HG03280 (cell line): Measurements from ENCODE around the gene FBXW5.

ENCODE experiments used
- ATAC-seq: cut with Tn5 transposase; IDR thresholded peaks from one replicate; pipeline ENCODE4 v1.9.1; 2021; ENCODE audit warnings: mild to moderate bottlenecking, moderate library complexity; ENCODE audit not compliant: unreplicated experiment

Gene FBXW5

GRCh38 chr9:136962163-136962562 lies 17.6 kb upstream of the FBXW5 start:
- ATAC-seq, result no peak

- no peak for ATAC-seq
These were observed 16.9 kb upstream of the FBXW5 start for GRCh38 chr9:136961279-136962065.

DNA sequence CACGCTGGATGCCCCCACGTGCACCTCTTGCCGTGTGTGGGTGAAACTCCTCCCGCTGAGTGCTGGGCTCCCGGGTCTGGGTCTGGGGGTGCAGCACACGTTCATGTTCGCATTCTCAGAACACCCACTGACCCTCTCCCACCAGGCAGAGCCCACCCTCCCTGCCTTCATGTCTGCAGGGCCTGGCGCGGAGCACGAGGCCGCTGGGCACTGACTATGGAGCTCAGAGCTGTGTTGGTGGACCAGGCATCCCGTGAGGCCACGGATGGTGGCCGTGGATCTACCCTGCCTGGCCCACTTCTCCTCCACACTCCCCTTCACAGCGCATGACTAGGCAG lies 16.4 kb upstream of the FBXW5 start:
- no peak for ATAC-seq

DNA sequence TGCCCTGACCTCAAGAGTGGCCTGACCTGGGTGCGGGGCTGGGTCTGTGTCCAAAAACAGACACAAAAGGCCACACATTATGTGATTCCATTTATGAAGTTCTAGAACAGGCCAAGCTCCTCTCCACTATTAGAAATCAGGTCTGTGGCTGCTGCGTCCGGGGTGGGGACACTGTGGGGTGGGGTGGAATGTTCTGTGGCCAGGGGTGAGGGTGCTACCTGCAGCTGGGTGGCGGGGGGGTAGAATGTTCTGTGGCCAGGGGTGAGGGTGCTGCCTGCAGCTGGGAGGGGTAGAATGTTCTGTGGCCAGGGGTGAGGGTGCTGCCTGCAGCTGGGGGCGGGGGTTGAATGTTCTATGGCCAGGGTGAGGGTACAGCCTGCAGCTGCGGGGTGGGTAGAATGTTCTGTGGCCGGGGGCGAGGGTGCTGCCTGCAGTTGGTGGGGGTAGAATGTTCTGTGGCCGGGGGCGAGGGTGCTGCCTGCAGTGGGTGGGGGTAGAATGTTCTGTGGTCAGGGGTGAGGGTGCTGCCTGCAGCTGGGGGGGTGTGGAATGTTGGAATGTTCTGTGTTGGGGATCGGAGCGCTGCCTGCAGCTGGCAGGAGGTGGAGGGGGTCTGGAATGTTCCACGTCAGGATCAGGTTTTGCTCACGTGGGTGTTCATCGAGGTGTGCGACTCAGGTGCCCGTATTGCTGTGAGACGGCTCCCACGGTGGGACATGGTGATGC lies 15.8 kb upstream of the FBXW5 start:
- no peak for ATAC-seq

DNA sequence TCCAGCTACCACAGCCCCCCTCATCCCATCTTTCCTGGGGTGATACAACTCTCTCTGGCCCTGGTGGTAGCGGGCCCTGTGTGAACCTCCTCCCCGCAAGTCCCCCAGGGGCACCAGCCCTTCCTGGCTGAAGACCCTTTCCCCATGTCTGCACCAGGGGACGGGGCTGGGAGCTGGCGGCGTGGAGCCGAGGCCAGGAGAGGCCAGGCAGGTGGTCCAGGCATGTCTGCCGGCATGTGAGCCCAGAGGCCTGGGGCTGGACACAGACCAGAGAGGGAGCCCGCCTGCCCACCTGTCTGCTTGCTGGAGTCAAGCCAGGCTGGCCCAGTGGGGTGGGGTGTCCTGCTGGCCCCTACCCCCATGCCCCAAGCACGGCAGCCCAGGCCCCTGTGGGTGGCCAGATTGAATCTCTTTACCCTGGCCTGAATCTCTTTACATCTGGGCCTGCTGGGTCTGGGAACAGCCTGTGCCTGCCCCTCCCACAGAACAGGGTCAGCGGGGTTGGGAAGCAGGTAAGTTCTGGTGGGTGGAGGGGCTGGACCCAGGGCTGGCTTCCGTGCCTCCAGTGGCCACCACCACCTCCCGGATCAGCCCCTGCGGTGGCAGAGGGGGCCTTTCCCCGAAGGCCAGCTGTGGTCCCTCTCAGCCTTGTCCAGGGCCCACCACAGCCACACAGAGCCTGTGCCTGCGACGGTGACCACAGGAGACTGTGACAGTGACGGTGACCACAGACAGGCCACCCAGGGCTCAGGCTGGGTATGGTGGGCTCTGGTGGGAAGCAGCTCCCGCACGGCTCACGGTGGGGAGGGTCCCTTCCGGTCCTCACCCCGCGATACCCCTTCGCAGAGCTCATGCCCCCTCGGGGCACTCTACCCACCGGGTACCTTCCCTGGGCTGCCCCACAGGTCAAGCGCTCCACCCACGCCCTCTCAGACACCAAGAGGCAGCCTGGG lies 14.6 kb upstream of the FBXW5 start:
- ATAC-seq, result no peak

- no peak for ATAC-seq
These were observed 13.9 kb upstream of the FBXW5 start for GRCh38 chr9:136958473-136958872.

GRCh38 chr9:136957901-136958300 lies 13.4 kb upstream of the FBXW5 start:
- no peak for ATAC-seq

GRCh38 chr9:136957461-136957860 lies 12.9 kb upstream of the FBXW5 start:
- no peak for ATAC-seq

DNA sequence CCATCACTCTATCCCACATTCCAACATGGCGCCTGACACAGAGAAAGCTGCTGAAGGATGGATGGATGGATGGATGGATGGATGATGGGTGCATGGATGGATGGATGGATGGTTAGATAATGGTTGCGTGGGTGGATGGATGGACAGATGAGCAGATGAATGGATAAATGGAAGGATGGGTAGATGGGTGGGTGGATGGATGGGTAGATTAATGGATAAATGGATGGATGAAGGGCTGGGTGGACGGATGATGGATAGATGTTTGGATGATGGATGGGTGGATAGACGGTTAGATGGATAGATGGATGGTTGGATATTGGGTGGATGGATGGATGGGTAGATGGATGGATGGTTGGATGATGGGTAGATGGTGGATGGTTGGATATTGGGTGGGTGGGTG lies 12.1 kb upstream of the FBXW5 start:
- ATAC-seq, result no peak

GRCh38 chr9:136955943-136956335 lies 11.4 kb upstream of the FBXW5 start:
- ATAC-seq, result no peak

DNA sequence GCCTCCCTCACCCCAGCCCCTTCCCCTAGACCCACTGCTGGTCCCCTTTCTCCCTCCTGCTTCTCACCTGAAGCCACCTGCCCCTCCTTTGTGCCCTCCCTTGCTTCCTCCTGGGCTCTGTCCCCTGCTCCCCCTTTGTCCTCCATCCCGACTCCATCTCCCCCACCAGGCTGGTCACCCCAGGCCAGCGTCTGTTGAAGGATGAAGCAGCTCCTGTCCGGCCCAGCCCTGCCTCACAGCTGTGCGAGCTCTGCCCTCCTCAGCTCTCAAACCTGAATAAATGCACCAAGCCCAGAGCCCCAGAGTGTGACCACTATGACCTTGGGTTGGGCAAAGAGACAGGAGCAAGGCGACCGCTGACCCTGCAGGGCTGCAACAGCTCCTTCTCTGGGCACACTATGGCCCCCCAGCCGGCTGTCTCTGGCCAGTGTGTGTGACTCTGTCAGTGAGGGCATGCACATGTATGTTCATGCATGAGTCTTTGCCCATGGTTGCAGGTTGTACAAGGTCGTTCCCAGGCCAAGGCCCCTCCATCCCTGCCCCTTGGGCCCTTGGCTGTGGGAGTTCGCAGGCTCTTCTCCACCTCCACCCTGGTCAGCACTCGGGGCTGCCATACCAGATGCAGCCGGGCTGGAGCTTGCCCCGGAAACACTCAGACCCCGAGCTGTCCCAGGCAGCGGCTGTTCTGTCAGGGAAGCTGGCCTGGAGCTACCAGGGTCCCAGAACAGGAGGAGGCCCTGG lies 10.8 kb upstream of the FBXW5 start:
- no peak for ATAC-seq

GRCh38 chr9:136954270-136955083 lies 9.9 kb upstream of the FBXW5 start:
- no peak for ATAC-seq

- no peak for ATAC-seq
These were observed 9.3 kb upstream of the FBXW5 start for GRCh38 chr9:136953771-136954269.

- no peak for ATAC-seq
These were observed 8.6 kb upstream of the FBXW5 start for GRCh38 chr9:136952876-136953770.

DNA sequence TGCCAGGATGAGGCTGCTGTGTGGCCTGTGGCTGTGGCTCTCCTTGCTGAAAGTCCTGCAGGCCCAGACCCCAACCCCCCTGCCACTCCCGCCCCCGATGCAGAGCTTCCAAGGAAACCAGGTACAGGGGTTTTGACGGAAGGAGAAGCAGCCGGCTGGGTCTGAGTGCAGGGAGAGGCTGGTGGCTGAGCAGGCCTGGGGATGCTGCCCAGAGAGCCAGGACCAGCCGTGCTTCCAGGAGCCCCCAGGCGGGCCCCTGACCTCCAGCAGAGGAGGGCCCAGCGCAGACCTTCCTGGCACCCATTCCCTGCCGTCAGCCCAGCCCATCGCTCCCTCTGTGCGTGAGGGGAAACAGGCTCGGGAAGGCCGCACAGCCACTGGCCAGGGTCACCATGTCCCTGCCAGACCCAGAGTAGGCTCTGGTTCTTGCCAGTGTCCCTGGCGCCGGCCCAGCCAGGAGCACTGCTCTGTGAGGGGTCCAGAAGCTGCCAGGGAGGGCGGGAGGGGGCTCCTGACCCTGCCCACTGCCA lies 7.8 kb upstream of the FBXW5 start:
- ATAC-seq, result no peak

GRCh38 chr9:136951541-136952320 lies 7.2 kb upstream of the FBXW5 start, which contains the start of gene LCN12:
TSS of gene LCN12 (plus strand) at chr9:136952273. CDS start at chr9:136952328, 55 bp downstream.
- no peak for ATAC-seq

DNA sequence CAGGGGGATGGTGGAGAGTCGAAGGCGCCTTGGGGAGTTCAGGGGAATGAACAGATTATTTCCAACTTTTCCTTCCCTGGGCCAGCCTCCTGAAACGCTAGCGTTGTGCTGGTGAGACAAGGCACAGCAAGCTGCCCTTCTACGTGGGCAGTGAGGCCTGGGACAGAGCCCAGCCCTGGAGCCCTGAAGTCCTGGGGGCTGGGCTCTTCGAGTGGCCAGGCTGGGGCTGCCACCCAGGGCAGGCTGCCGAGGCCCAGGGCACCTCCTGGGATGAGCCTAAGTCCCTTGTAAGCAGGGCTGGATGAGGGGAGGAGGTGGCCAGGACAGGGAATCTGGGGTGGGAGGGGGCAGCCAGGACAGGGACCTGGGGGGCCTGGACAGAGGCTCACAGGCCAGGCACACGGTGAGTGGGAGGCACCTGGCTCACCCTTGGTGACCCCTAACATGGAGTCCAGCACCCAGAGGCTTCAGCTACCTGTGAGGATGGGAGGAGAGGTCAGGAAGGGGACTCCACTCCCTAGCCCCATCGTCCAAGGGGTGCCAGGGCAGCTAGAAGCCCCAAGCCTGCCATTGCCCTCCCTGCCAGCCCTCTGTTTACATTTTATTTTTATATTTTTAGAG lies 6.2 kb upstream of the FBXW5 start:
- ATAC-seq, result no peak
